VCaP (cell line): ENCODE measurements around the gene VGLL4.
"Not testable (repeated sequence)": the region's sequence is repeated elsewhere in the genome, so short reads cannot be mapped to it uniquely, and the experiment has no call there.

Experiments
- H3K27ac ChIP-seq: fragments of 450-650 bp; 2 replicates; pipeline ENCODE4 v1.5.1; 2017
- CTCF ChIP-seq: fragments of 450-650 bp; conservative IDR thresholded peaks from 2 replicates; pipeline ENCODE4 v1.5.1; 2017; ENCODE audit warnings: mild to moderate bottlenecking, moderate library complexity

VGLL4 gene

GRCh38 chr3:11643605-11644087 is at the start of gene VGLL4:
TSS of gene VGLL4 (minus strand) at chr3:11643915. CDS start at chr3:11643518, 397 bp downstream.
- peak; percentile 26; the same call in 1 of the 2 replicates for TF ChIP-seq CTCF
- peak within 1 kb of the TSS; percentile 95 for H3K27ac ChIP-seq

- TF ChIP-seq CTCF = no peak
These were observed 48.8 kb upstream of the VGLL4 start for GRCh38 chr3:11692532-11692813.

GRCh38 chr3:11691767-11692531 is 48.2 kb upstream of the VGLL4 start:
- no peak overlapping the region for H3K27ac ChIP-seq
- no peak for TF ChIP-seq CTCF

More at GRCh38 chr3:11692532-11692813, 48.8 kb upstream of the VGLL4 start:
- H3K27ac ChIP-seq = no peak overlapping the region

GRCh38 chr3:11690863-11691766 is 47.4 kb upstream of the VGLL4 start:
- H3K27ac ChIP-seq = no peak overlapping the region
- TF ChIP-seq CTCF = no peak

GRCh38 chr3:11689749-11690148 is 46.0 kb upstream of the VGLL4 start:
- H3K27ac ChIP-seq = no peak overlapping the region

GRCh38 chr3:11684980-11685379 is 41.3 kb upstream of the VGLL4 start:
- not testable (repeated sequence) for H3K27ac ChIP-seq

More at GRCh38 chr3:11689749-11690148, 46.0 kb upstream of the VGLL4 start:
- TF ChIP-seq CTCF = no peak

- no peak overlapping the region for H3K27ac ChIP-seq
- no peak for TF ChIP-seq CTCF
These were observed 36.8 kb upstream of the VGLL4 start for GRCh38 chr3:11680509-11680908.
